Panc1 (cell line): ENCODE results near the gene CNOT1.

ENCODE experiments used
- POLR2AphosphoS5 ChIP-seq: IDR thresholded peaks from 2 replicates; pipeline ENCODE4 v1.6.1; 2012; ENCODE audit warnings: mild to moderate bottlenecking, low read depth, low read length, moderate library complexity
- SIN3A ChIP-seq: IDR thresholded peaks from 2 replicates; pipeline ENCODE4 v1.6.1; 2012; ENCODE audit warnings: low read depth, mild to moderate bottlenecking, low read length, moderate library complexity, borderline replicate concordance; ENCODE audit not compliant: insufficient read depth
- TCF7L2 ChIP-seq: IDR thresholded peaks from 2 replicates; pipeline ENCODE4 v1.6.1; 2011; ENCODE audit warnings: mild to moderate bottlenecking, low read depth, low read length, inconsistent platforms
- TF ChIP-seq, protein P1 (sequence below): fragments of 450-650 bp; IDR thresholded peaks from 2 replicates; pipeline ENCODE4 v1.5.1; 2017; ENCODE audit warnings: mild to moderate bottlenecking
- TF ChIP-seq, protein P2 (sequence below), 2 experiments: IDR thresholded peaks; 2 replicates each; pipeline ENCODE4 v1.6.1; 2011 to 2012; ENCODE audit warnings: low read depth in 2 of 2, control low read depth in 1 of 2, low read length in 1 of 2, mild to moderate bottlenecking in 1 of 2, moderate library complexity in 1 of 2; ENCODE audit not compliant: insufficient read depth in 1 of 2

DNA sequence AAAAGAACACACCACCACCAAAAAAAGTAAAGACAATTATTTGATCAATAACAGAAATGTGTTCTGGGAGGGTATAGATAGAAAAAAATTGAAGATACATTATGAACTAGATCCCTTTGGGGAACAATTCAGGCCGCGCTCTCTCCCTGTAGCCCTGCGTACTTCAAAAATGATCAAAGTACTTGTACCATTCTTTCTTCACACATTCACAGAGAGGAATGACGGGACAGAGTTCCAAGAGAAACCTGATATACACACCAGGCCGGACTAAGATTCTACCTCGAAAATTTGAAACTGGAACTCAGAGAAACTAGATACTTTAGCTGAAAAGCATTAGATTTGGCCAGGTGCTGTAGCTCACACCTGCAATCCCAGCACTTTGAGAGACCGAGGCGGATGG lies 50.0 kb downstream of the CNOT1 start:
- TF ChIP-seq, protein P1, sequence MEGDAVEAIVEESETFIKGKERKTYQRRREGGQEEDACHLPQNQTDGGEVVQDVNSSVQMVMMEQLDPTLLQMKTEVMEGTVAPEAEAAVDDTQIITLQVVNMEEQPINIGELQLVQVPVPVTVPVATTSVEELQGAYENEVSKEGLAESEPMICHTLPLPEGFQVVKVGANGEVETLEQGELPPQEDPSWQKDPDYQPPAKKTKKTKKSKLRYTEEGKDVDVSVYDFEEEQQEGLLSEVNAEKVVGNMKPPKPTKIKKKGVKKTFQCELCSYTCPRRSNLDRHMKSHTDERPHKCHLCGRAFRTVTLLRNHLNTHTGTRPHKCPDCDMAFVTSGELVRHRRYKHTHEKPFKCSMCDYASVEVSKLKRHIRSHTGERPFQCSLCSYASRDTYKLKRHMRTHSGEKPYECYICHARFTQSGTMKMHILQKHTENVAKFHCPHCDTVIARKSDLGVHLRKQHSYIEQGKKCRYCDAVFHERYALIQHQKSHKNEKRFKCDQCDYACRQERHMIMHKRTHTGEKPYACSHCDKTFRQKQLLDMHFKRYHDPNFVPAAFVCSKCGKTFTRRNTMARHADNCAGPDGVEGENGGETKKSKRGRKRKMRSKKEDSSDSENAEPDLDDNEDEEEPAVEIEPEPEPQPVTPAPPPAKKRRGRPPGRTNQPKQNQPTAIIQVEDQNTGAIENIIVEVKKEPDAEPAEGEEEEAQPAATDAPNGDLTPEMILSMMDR = no peak
- TF ChIP-seq POLR2AphosphoS5 (no peak), SIN3A (no peak), TCF7L2 (no peak)
- TF ChIP-seq, protein P2, sequence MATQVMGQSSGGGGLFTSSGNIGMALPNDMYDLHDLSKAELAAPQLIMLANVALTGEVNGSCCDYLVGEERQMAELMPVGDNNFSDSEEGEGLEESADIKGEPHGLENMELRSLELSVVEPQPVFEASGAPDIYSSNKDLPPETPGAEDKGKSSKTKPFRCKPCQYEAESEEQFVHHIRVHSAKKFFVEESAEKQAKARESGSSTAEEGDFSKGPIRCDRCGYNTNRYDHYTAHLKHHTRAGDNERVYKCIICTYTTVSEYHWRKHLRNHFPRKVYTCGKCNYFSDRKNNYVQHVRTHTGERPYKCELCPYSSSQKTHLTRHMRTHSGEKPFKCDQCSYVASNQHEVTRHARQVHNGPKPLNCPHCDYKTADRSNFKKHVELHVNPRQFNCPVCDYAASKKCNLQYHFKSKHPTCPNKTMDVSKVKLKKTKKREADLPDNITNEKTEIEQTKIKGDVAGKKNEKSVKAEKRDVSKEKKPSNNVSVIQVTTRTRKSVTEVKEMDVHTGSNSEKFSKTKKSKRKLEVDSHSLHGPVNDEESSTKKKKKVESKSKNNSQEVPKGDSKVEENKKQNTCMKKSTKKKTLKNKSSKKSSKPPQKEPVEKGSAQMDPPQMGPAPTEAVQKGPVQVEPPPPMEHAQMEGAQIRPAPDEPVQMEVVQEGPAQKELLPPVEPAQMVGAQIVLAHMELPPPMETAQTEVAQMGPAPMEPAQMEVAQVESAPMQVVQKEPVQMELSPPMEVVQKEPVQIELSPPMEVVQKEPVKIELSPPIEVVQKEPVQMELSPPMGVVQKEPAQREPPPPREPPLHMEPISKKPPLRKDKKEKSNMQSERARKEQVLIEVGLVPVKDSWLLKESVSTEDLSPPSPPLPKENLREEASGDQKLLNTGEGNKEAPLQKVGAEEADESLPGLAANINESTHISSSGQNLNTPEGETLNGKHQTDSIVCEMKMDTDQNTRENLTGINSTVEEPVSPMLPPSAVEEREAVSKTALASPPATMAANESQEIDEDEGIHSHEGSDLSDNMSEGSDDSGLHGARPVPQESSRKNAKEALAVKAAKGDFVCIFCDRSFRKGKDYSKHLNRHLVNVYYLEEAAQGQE (IDR thresholded peaks at IDR 0.05; ENCODE audit: insufficient read depth in 1 of 2, low read depth in 2 of 2, low read length in 1 of 2) = no peak
